H1 (cell line): ENCODE data around the gene BIVM. TPM values are rescaled to one million over a fixed set of nuclear protein-coding genes. Genes with fewer than 3 reads are reported as not detected.

Source experiments
- EGR1 ChIP-seq: IDR thresholded peaks from 2 replicates; pipeline ENCODE4 v1.6.1; 2011; ENCODE audit warnings: low read depth, low read length, borderline replicate concordance
- NANOG ChIP-seq: IDR thresholded peaks from 2 replicates; pipeline ENCODE4 v1.6.1; 2011; ENCODE audit warnings: low read length, low read depth, mild to moderate bottlenecking, inconsistent platforms; ENCODE audit not compliant: insufficient read depth, poor library complexity, severe bottlenecking
- RFX5 ChIP-seq: IDR thresholded peaks from 2 replicates; pipeline ENCODE4 v1.6.1; 2011; ENCODE audit warnings: low read depth, low read length, improper control_type of control experiment, borderline replicate concordance
- SAP30 ChIP-seq: fragments of 300-600 bp; sonication (generic); IDR thresholded peaks from 2 replicates; pipeline ENCODE4 v1.7.1; 2012; ENCODE audit warnings: low read length, moderate library complexity, mild to moderate bottlenecking, inconsistent platforms; ENCODE audit not compliant: insufficient read depth, insufficient replicate concordance
- SIRT6 ChIP-seq: IDR thresholded peaks from one replicate; pipeline ENCODE4 v1.7.1; 2012; ENCODE audit warnings: low read length, inconsistent platforms
- SUZ12 ChIP-seq: fragments of 200-600 bp; sonication (generic); IDR thresholded peaks from 2 replicates; pipeline ENCODE4 v1.6.1; 2012; ENCODE audit warnings: mild to moderate bottlenecking, inconsistent platforms, low read length, moderate library complexity, mixed read lengths
- TBP ChIP-seq: IDR thresholded peaks from 2 replicates; pipeline ENCODE4 v1.6.1; 2011; ENCODE audit warnings: low read depth, low read length, improper control_type of control experiment
- TEAD4 ChIP-seq: IDR thresholded peaks from 2 replicates; pipeline ENCODE4 v1.6.1; 2012; ENCODE audit warnings: low read depth, low read length, inconsistent platforms, mixed read lengths
- polyA plus RNA-seq, 7 experiments: library from polyadenylated mRNA; depleted of rRNA in 3 of 7; stranded (reverse) in 5 of 7; unstranded in 2 of 7; fragments of >200 nt in 5 of 7; fragments of 200-250 nt in 2 of 7; gene quantifications; 1 replicate in 5 of 7; 2 replicates in 1 of 7; 4 replicates in 1 of 7; pipeline versions ENCODE4 v1.2.1 to v1.2.3, GENCODE V29; 2011 to 2013; ENCODE audit warnings: missing spikeins in 2 of 7, mixed read lengths in 2 of 7
- total RNA-seq: library from RNA; stranded (reverse); fragmentation: NEBNext Ultra II Directional; extraction: Animal tissue kit (Norgen Biotek cat#: 25700); gene quantifications from 2 replicates; pipeline ENCODE4 v1.2.1, GENCODE V29; 2021
- TF ChIP-seq, protein P1 (sequence below): fragments of 300-600 bp; sonication (generic); IDR thresholded peaks from 2 replicates; pipeline ENCODE4 v1.7.1; 2012; ENCODE audit warnings: low read length, moderate library complexity, mild to moderate bottlenecking, inconsistent platforms; ENCODE audit not compliant: insufficient replicate concordance

The BIVM gene
- total and polyA plus RNA-seq, 2 of the 8 experiments (the other 6 are each of a cell fraction or from before 2014, with no cell fraction given) = 1.8 to 5.5 TPM

DNA sequence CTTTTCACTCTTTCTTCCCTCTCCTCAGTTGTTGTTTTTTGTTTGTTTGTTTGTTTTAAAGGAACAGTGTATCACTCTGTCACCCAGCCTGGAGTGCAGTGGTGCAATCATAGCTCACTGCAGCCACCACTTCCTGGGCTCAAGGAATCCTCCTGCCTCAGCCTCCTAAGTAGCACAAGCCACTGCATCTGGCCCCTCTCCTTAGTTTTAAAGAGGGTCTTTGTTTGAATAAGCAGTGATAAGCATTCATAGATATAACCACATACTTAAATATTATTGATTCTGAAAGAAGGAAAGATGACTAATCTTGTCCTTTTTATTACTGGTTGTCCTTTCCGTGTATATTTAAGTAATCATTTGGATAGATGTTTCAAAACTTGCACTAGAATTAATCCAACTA, 73.6 kb downstream of the BIVM start (continued):
- TF ChIP-seq, protein P1, sequence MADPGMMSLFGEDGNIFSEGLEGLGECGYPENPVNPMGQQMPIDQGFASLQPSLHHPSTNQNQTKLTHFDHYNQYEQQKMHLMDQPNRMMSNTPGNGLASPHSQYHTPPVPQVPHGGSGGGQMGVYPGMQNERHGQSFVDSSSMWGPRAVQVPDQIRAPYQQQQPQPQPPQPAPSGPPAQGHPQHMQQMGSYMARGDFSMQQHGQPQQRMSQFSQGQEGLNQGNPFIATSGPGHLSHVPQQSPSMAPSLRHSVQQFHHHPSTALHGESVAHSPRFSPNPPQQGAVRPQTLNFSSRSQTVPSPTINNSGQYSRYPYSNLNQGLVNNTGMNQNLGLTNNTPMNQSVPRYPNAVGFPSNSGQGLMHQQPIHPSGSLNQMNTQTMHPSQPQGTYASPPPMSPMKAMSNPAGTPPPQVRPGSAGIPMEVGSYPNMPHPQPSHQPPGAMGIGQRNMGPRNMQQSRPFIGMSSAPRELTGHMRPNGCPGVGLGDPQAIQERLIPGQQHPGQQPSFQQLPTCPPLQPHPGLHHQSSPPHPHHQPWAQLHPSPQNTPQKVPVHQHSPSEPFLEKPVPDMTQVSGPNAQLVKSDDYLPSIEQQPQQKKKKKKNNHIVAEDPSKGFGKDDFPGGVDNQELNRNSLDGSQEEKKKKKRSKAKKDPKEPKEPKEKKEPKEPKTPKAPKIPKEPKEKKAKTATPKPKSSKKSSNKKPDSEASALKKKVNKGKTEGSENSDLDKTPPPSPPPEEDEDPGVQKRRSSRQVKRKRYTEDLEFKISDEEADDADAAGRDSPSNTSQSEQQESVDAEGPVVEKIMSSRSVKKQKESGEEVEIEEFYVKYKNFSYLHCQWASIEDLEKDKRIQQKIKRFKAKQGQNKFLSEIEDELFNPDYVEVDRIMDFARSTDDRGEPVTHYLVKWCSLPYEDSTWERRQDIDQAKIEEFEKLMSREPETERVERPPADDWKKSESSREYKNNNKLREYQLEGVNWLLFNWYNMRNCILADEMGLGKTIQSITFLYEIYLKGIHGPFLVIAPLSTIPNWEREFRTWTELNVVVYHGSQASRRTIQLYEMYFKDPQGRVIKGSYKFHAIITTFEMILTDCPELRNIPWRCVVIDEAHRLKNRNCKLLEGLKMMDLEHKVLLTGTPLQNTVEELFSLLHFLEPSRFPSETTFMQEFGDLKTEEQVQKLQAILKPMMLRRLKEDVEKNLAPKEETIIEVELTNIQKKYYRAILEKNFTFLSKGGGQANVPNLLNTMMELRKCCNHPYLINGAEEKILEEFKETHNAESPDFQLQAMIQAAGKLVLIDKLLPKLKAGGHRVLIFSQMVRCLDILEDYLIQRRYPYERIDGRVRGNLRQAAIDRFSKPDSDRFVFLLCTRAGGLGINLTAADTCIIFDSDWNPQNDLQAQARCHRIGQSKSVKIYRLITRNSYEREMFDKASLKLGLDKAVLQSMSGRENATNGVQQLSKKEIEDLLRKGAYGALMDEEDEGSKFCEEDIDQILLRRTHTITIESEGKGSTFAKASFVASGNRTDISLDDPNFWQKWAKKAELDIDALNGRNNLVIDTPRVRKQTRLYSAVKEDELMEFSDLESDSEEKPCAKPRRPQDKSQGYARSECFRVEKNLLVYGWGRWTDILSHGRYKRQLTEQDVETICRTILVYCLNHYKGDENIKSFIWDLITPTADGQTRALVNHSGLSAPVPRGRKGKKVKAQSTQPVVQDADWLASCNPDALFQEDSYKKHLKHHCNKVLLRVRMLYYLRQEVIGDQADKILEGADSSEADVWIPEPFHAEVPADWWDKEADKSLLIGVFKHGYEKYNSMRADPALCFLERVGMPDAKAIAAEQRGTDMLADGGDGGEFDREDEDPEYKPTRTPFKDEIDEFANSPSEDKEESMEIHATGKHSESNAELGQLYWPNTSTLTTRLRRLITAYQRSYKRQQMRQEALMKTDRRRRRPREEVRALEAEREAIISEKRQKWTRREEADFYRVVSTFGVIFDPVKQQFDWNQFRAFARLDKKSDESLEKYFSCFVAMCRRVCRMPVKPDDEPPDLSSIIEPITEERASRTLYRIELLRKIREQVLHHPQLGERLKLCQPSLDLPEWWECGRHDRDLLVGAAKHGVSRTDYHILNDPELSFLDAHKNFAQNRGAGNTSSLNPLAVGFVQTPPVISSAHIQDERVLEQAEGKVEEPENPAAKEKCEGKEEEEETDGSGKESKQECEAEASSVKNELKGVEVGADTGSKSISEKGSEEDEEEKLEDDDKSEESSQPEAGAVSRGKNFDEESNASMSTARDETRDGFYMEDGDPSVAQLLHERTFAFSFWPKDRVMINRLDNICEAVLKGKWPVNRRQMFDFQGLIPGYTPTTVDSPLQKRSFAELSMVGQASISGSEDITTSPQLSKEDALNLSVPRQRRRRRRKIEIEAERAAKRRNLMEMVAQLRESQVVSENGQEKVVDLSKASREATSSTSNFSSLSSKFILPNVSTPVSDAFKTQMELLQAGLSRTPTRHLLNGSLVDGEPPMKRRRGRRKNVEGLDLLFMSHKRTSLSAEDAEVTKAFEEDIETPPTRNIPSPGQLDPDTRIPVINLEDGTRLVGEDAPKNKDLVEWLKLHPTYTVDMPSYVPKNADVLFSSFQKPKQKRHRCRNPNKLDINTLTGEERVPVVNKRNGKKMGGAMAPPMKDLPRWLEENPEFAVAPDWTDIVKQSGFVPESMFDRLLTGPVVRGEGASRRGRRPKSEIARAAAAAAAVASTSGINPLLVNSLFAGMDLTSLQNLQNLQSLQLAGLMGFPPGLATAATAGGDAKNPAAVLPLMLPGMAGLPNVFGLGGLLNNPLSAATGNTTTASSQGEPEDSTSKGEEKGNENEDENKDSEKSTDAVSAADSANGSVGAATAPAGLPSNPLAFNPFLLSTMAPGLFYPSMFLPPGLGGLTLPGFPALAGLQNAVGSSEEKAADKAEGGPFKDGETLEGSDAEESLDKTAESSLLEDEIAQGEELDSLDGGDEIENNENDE = no peak
- TF ChIP-seq NANOG = no peak
- TF ChIP-seq EGR1 = no peak
- TF ChIP-seq RFX5 = no peak
- no peak for TF ChIP-seq SIRT6
- no peak for TF ChIP-seq SAP30
- TF ChIP-seq SUZ12 = no peak
- no peak for TF ChIP-seq TEAD4
- TF ChIP-seq TBP = no peak
